ENCODE results near the gene ZNF787. TPM values are rescaled to one million over a fixed set of nuclear protein-coding genes. Genes with fewer than 3 reads are reported as not detected.

ZNF787 gene
- total and polyA plus RNA-seq, 2 of the 13 experiments (the other 11 are each of a cell fraction or from before 2014, with no cell fraction given): 15.1 to 42.8 TPM

GRCh38 chr19:56121180-56122167 lies at the start of gene ZNF787 (continued):
- no peak for TF ChIP-seq ATF6 (CRISPR knock-in tag; conservative IDR thresholded peaks at IDR 0.05)
- TF ChIP-seq RXRA (CRISPR knock-in tag; IDR thresholded peaks at IDR 0.05): no peak
- no peak for TF ChIP-seq DMTF1 (CRISPR knock-in tag; IDR thresholded peaks at IDR 0.05)
- TF ChIP-seq RELA (CRISPR knock-in tag; IDR thresholded peaks at IDR 0.05): no peak
- TF ChIP-seq ZBTB43 (CRISPR knock-in tag; conservative IDR thresholded peaks at IDR 0.05): no peak
- TF ChIP-seq ZNF382 (CRISPR knock-in tag; IDR thresholded peaks at IDR 0.05; ENCODE audit: borderline replicate concordance): no peak
- 0 out of 2 replicates have a peak, but pooled peaks have one; percentile 32 for TF ChIP-seq ZFY (CRISPR knock-in tag; IDR thresholded peaks at IDR 0.05)
- TF ChIP-seq HOXA9 (CRISPR knock-in tag; IDR thresholded peaks at IDR 0.05; ENCODE audit: borderline replicate concordance): 0 out of 2 replicates have a peak, but pooled peaks have one; percentile 45
- no peak for TF ChIP-seq FOSL1 (CRISPR knock-in tag; IDR thresholded peaks at IDR 0.05; ENCODE audit: borderline replicate concordance)
- TF ChIP-seq ZNF563 (CRISPR knock-in tag; IDR thresholded peaks at IDR 0.05): peak; percentile 74; the same call in 1 of the 2 replicates
- no peak for TF ChIP-seq TEAD2 (CRISPR knock-in tag; IDR thresholded peaks at IDR 0.05)
- no peak for TF ChIP-seq MYPOP (CRISPR knock-in tag; IDR thresholded peaks at IDR 0.05)
- TF ChIP-seq ZNF891 (CRISPR knock-in tag; IDR thresholded peaks at IDR 0.05): peak; percentile 72
- no peak for TF ChIP-seq ZNF280B (CRISPR knock-in tag; IDR thresholded peaks at IDR 0.05; ENCODE audit: borderline replicate concordance)
- no peak for TF ChIP-seq JUNB (CRISPR knock-in tag; IDR thresholded peaks at IDR 0.05; ENCODE audit: borderline replicate concordance)
- TF ChIP-seq ZNF619 (CRISPR knock-in tag; IDR thresholded peaks at IDR 0.05): peak; percentile 46; the same call in 1 of the 2 replicates
- no peak for TF ChIP-seq ZNF24 (IDR thresholded peaks at IDR 0.05)
- no peak for TF ChIP-seq ZNF20 (CRISPR knock-in tag; IDR thresholded peaks at IDR 0.05)
- peak; percentile 97 for TF ChIP-seq ELF1 (CRISPR knock-in tag; IDR thresholded peaks at IDR 0.05)
- TF ChIP-seq EEA1 (CRISPR knock-in tag; IDR thresholded peaks at IDR 0.05; ENCODE audit: borderline replicate concordance): no peak
- TF ChIP-seq KDM4B (CRISPR knock-in tag; IDR thresholded peaks at IDR 0.05): 0 out of 2 replicates have a peak, but pooled peaks have one; percentile 25

Data from HepG2 (cell line).